ENCODE results near the gene TGIF2. TPM values are rescaled to one million over a fixed set of nuclear protein-coding genes. Genes with fewer than 3 reads are reported as not detected.

TGIF2 gene
- total RNA-seq, 6 experiments from 2014 or later: 3.2 to 7.8 (median 5.9) TPM

- no peak overlapping the region for H3K4me3 ChIP-seq
- 80% methylated on average over 3 of the region's 15 CpGs for WGBS (ENCODE audit: insufficient coverage, low coverage, low lambda C conversion rate, missing lambda C conversion rate)
- H3K36me3 ChIP-seq: no peaks in the 10 kb centered on the region
- H3K27me3 ChIP-seq: no peaks in the 10 kb centered on the region
- intact Hi-C loops (cut with DNase I): no loop called here
- no peaks in the 10 kb centered on the region for H3K4me1 ChIP-seq
- ATAC-seq (peak; percentile 26 to 55 (median 42)), DNase-seq (no peak)
- TF ChIP-seq CTCF (IDR thresholded peaks at IDR 0.05): no peak
- TF ChIP-seq POLR2A (IDR thresholded peaks at IDR 0.05): no peak
- H3K9me3 ChIP-seq: no peaks in the 10 kb centered on the region
- no peak overlapping the region for H3K27ac ChIP-seq
These were observed 56.6 kb downstream of the TGIF2 start for GRCh38 chr20:36629719-36630681.

GRCh38 chr20:36631646-36632045 lies 58.2 kb downstream of the TGIF2 start:
- H3K27me3 ChIP-seq: no peaks in the 10 kb centered on the region
- intact Hi-C loops (cut with DNase I): no loop called here
- no peaks in the 10 kb centered on the region for H3K4me1 ChIP-seq
- DNase-seq: no peak
- no peak overlapping the region for H3K4me3 ChIP-seq
- TF ChIP-seq CTCF (IDR thresholded peaks at IDR 0.05) (no peak), POLR2A (IDR thresholded peaks at IDR 0.05) (no peak)
- WGBS (ENCODE audit: insufficient coverage, low coverage, low lambda C conversion rate, missing lambda C conversion rate): no CpG with 5 or more reads among the region's 6 CpGs
- no peaks in the 10 kb centered on the region for H3K9me3 ChIP-seq
- no peak for ATAC-seq
- H3K36me3 ChIP-seq: no peaks in the 10 kb centered on the region
- no peak overlapping the region for H3K27ac ChIP-seq

- WGBS (ENCODE audit: insufficient coverage, low coverage, low lambda C conversion rate, missing lambda C conversion rate): no CpG with 5 or more reads among the region's 3 CpGs
- intact Hi-C loops (cut with DNase I): no loop called here
These were observed 58.7 kb downstream of the TGIF2 start for GRCh38 chr20:36632147-36632486.

GRCh38 chr20:36632487-36633284 lies 59.3 kb downstream of the TGIF2 start:
- no peaks in the 10 kb centered on the region for H3K4me1 ChIP-seq
- intact Hi-C loops (cut with DNase I): no loop called here
- 72% methylated on average over 5 of the region's 14 CpGs for WGBS (ENCODE audit: insufficient coverage, low coverage, low lambda C conversion rate, missing lambda C conversion rate)
- H3K9me3 ChIP-seq: no peaks in the 10 kb centered on the region
- H3K27me3 ChIP-seq: no peaks in the 10 kb centered on the region
- DNase-seq (no peak), ATAC-seq (no peak)
- H3K4me3 ChIP-seq: no peak overlapping the region
- no peaks in the 10 kb centered on the region for H3K36me3 ChIP-seq
- H3K27ac ChIP-seq: no peak overlapping the region
- TF ChIP-seq CTCF (IDR thresholded peaks at IDR 0.05) (no peak), POLR2A (IDR thresholded peaks at IDR 0.05) (no peak)

More at GRCh38 chr20:36632147-36632486, 58.7 kb downstream of the TGIF2 start:
- no peak for ATAC-seq
- Histone ChIP-seq H3K27ac (no peak overlapping the region), H3K27me3 (no peaks in the 10 kb centered on the region), H3K4me1 (no peaks in the 10 kb centered on the region), H3K36me3 (no peaks in the 10 kb centered on the region), H3K4me3 (no peak overlapping the region), H3K9me3 (no peaks in the 10 kb centered on the region)
- no peak for DNase-seq
- no peak for TF ChIP-seq POLR2A (IDR thresholded peaks at IDR 0.05)
- TF ChIP-seq CTCF (IDR thresholded peaks at IDR 0.05): no peak

Measured in right lobe of liver (tissue), 6 donors.